Activated CD8-positive, alpha-beta memory T cell treated with anti-CD3 and anti-CD28 coated beads, Interleukin-2, amount 50 U/mL, for 4 hours (primary cell): ENCODE results near the gene RAMP3.

Experiments
- DNase-seq: peaks from one replicate; pipeline ENCODE4 v3.0.0-alpha.2; 2020

RAMP3 gene

GRCh38 chr7:45225311-45225947 lies 67.8 kb downstream of the RAMP3 start:
- no peak for DNase-seq

GRCh38 chr7:45225948-45226335 lies 68.4 kb downstream of the RAMP3 start:
- DNase-seq, result no peak

- DNase-seq, result no peak
These were observed 71.7 kb downstream of the RAMP3 start for GRCh38 chr7:45229156-45229920.

- DNase-seq, result no peak
These were observed 72.5 kb downstream of the RAMP3 start for GRCh38 chr7:45230083-45230482.

GRCh38 chr7:45230611-45231165 lies 73.1 kb downstream of the RAMP3 start:
- no peak for DNase-seq

GRCh38 chr7:45233249-45233775 lies 75.7 kb downstream of the RAMP3 start:
- DNase-seq, result no peak
